NB4 (cell line): ENCODE results near the gene TUBGCP2.

ENCODE experiments used
- MYC ChIP-seq: IDR thresholded peaks from 2 replicates; pipeline ENCODE4 v1.6.1; 2011; ENCODE audit warnings: low read depth, low read length
- POLR2A ChIP-seq: IDR thresholded peaks from 2 replicates; pipeline ENCODE4 v1.6.1; 2011; ENCODE audit warnings: mild to moderate bottlenecking; ENCODE audit not compliant: insufficient read length; ENCODE audit errors: extremely low read depth
- TF ChIP-seq, protein P1 (sequence below): IDR thresholded peaks from one replicate; pipeline ENCODE4 v1.5.1; 2012; ENCODE audit warnings: low read depth, low read length
- TF ChIP-seq, protein P2 (sequence below): IDR thresholded peaks from 2 replicates; pipeline ENCODE4 v1.6.1; 2011; ENCODE audit warnings: low read depth, low read length

- TF ChIP-seq POLR2A (no peak), MYC (no peak)
- TF ChIP-seq, protein P1, sequence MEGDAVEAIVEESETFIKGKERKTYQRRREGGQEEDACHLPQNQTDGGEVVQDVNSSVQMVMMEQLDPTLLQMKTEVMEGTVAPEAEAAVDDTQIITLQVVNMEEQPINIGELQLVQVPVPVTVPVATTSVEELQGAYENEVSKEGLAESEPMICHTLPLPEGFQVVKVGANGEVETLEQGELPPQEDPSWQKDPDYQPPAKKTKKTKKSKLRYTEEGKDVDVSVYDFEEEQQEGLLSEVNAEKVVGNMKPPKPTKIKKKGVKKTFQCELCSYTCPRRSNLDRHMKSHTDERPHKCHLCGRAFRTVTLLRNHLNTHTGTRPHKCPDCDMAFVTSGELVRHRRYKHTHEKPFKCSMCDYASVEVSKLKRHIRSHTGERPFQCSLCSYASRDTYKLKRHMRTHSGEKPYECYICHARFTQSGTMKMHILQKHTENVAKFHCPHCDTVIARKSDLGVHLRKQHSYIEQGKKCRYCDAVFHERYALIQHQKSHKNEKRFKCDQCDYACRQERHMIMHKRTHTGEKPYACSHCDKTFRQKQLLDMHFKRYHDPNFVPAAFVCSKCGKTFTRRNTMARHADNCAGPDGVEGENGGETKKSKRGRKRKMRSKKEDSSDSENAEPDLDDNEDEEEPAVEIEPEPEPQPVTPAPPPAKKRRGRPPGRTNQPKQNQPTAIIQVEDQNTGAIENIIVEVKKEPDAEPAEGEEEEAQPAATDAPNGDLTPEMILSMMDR: no peak
- TF ChIP-seq, protein P2, sequence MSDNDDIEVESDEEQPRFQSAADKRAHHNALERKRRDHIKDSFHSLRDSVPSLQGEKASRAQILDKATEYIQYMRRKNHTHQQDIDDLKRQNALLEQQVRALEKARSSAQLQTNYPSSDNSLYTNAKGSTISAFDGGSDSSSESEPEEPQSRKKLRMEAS: no peak
These were observed 62.4 kb downstream of the TUBGCP2 start for GRCh38 chr10:133246236-133246626.
